ENCODE results near the gene NDUFA13.

The NDUFA13 gene

DNA sequence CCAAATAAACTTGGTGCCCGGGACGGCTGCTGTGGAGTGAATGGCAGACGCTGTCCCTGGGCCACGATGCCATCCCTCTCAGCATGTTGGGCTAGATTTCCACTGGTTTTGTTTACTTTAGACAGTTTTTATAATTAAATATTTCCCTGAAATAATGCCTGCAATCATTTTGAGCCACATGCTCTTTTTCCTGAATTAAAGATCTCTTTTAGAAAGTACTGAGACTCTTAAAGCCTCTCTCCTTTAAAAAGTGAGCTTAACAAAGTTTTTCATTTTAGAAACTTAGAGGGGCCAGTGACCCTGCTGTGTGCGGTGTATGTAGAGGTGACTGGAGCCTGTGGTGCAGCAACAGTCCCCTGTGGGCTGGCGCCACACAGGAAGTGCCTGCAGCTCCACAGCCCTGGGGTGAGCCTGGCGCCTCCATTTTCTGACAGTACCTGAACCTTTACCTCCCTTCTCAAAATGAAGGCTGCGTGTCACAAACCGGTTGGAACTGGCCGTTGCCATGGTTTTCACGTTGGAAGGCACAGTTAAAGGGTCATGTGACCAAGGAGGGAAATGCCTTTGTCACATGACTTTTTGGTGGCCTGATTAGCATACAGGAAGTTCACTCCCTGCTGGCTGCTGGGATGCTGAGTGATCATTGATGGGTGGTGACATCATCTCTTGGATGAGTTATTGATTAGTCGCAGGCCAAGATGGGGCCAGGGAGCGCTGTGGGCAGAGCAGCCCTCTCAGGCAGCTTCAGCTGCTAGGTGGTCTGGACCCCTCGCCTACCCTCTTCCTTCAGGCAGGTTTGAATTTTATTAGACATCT is 26.9 kb upstream of the NDUFA13 start:
- DNase-seq (ENCODE audit: low read depth in 2 of 2): peak; percentile 74 to 77

- no peak for DNase-seq (ENCODE audit: low read depth in 2 of 2)
These were observed 26.2 kb upstream of the NDUFA13 start for GRCh38 chr19:19489804-19490204.

GRCh38 chr19:19490214-19490968 is 25.6 kb upstream of the NDUFA13 start:
- peak; percentile 42 to 52 for DNase-seq (ENCODE audit: low read depth in 2 of 2)

GRCh38 chr19:19491321-19492025 is 24.6 kb upstream of the NDUFA13 start:
- DNase-seq (ENCODE audit: low read depth in 2 of 2): no peak

- no peak for DNase-seq (ENCODE audit: low read depth in 2 of 2)
These were observed 23.9 kb upstream of the NDUFA13 start for GRCh38 chr19:19492026-19492610.

DNA sequence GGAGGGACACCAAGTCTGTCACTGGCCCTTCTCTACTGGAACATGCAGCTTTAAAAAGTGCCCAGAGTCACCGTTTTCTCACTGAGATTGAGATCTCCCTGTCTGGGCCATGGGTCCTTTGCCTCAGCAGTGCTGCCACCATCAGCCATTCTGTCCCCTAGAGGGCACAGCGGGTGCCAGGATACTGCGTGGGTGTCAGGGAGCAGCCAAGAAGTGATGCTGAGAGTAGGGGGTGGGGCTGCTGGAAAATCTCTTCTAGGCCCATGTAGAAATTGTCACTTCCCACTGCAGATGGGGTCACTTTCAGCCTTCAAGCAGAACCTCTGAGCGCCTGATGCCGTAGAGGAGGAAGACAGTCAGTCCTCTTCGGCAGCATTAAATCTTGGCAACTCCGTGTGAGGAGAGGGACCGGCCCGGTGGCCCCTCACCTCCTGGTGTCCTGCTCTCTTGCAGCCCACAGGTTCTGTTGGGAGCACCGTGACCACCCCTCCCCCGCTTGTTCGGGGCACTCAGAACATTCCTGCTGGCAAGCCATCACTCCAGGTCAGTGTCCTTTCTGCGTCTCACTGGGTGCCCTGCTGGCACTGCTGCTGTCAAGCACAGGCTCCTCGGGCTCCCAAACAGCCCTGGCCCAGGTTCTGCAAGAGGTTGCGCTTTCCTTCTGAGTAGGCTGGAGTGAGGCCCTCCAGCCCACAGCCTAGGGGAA is 22.0 kb upstream of the NDUFA13 start:
- DNase-seq (ENCODE audit: low read depth in 2 of 2): no peak

GRCh38 chr19:19495614-19496603 is 20.1 kb upstream of the NDUFA13 start:
- DNase-seq (ENCODE audit: low read depth in 2 of 2): no peak

GRCh38 chr19:19498255-19498991 is 17.6 kb upstream of the NDUFA13 start:
- no peak for DNase-seq (ENCODE audit: low read depth in 2 of 2)

DNA sequence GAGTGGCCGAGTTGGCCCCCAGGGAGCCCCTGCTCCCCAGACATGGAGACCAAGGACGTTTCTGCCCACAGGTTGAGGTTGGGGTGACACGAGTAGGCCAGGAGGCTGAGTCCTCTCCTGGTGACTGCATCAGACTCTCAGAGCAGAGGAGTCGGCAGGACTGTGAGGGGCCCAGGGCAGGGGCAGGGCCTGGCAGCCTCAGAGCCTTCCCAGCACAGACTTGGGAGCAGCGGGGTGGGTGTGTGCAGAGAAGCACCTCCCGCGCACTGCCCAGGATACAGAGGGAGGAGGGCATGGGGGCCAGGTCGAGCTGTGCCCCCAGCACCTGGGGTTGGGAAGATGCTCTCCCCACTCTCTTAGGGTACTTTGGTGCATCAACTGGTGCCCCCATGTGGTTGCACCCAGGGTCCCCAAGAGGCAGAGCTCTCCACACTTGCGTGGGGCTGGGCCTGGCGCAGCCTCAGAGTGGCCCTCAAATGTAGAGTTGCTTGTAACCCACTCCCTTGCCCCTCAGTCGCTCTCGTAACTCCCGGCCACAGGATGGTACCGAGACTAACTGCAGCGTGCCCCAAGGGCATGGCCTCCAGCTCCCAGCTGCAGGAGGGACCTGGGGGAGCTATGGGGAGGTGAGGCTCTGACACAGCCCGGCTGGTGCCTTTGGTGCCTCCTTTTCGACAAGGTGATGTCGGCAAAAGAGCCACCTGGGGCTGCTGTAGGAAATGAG is 16.6 kb upstream of the NDUFA13 start:
- no peak for DNase-seq (ENCODE audit: low read depth in 2 of 2)

DNA sequence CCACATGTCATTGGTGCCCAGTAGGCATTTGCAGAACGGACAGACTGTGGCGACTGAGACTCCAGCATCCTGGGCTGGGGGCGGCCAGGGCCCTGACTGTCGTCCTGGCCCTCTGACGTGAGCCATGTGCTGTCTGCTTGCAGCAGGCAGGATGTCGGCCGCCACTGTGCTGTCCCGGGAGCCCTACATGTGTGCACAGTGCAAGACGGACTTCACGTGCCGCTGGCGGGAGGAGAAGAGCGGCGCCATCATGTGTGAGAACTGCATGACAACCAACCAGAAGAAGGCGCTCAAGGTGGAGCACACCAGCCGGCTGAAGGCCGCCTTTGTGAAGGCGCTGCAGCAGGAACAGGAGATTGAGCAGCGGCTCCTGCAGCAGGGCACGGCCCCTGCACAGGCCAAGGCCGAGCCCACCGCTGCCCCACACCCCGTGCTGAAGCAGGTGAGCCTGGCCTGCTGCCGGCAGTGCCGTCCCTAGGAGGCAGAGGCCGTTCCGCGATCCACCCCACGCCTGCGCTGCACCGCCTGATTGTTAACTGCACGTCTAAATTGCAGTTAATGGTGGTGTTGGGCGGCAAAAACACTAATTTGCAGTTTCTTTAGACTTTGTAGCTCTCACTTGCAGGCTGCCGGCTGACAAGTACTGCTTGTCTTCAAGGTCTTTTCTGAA is 14.9 kb upstream of the NDUFA13 start:
- no peak for DNase-seq (ENCODE audit: low read depth in 2 of 2)

DNA sequence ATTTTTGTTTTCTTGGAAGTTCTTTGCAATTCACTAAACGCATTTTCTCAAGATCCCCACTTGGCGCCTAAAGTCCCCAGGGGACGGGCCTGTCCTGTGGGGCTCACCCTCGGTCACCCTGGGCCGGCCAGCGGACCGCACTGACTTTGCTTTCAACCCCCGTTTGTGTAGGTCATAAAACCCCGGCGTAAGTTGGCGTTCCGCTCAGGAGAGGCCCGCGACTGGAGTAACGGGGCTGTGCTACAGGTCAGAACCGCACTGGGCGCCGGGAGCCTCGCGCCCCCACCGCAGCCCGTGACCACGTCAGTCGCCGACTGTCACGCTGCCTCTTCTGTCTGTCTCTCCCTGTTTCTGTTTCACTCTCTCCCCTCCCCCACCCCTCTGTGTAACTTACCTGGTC is 14.2 kb upstream of the NDUFA13 start:
- DNase-seq (ENCODE audit: low read depth in 2 of 2): no peak

DNA sequence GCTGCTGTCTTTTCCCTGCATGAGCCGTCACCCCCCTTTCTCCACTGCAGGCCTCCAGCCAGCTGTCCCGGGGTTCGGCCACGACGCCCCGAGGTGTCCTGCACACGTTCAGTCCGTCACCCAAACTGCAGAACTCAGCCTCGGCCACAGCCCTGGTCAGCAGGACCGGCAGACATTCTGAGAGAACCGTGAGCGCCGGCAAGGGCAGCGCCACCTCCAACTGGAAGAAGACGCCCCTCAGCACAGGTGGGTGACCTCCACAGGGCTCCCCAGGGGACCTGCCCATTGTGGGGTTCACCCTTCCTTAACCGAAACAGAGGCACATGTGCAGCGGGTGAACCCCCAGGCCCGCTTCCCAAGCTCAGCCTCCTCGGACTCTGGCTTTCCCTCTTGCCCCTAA is 13.7 kb upstream of the NDUFA13 start:
- no peak for DNase-seq (ENCODE audit: low read depth in 2 of 2)

DNA sequence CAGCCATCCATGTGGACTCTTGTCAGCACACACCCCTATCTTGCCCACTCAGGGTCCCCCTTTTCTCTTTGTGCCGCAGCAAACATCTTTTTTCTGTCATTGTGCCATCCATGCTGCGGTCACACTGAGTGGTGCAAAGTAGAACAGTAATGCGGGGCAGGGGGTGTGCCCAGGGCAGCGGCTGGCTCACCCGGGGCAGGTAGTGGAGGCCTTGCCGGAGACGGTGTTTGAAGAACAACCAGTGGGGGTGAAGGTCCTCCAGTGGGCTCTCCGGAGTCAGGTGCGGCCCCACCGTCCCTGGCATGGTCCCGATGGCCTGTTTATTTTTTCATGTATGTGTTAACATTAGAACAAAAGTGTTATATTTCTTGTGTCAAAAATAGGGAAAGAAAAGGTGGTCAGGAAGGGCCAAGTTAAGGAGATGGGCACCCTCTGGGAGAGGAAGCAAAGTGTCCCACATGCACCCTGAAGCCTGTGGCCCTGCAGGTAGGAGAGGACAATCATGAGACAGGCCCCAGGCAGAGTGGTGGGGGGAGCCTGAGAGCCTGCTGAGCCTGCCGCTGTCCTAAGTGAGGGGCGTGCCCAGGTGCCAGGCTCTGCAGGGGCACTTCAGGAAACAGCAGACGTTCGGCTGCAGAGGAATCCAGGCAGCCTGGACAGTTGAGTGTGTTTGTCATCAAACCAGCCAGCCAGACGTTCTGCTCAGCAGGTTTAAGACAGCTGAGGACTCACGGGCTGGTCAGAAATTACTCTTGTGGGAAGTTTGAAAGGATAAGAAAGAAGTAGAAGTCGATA is 13.0 kb upstream of the NDUFA13 start:
- no peak for DNase-seq (ENCODE audit: low read depth in 2 of 2)

GRCh38 chr19:19504754-19505668 is 11.0 kb upstream of the NDUFA13 start:
- DNase-seq (ENCODE audit: low read depth in 2 of 2): no peak

DNA sequence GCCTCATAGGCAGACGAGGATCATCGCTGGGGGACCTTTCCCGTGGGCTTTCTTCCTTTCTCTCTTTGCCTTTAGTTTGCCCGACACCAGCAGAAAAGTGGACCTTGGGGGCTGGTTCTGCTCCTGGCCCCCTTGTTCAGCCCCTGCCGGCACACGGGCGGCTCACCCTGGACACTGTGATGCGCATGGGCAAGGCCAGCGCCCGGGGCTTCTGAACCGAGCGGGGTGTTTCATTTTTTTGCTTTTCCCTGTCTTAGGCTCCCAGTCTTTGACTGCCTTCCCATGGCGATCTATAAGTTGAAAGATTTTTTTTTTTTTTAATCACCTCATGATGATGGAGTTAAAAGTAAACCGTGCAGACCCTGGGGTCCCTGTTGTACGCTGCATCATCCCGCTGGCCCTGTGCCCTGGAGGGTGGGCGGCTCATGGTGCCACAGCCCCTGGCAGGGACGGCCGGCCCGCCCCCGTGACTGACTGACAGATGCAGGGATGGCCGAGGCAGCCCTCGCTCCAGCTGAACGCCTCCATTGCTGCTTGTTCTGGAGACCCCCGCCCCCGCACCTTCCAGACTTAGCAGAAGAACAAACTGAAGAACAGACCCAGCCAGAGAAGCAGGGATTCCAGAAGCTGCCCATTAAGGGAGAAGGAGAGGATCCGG is 10.2 kb upstream of the NDUFA13 start:
- DNase-seq (ENCODE audit: low read depth in 2 of 2): no peak

DNA sequence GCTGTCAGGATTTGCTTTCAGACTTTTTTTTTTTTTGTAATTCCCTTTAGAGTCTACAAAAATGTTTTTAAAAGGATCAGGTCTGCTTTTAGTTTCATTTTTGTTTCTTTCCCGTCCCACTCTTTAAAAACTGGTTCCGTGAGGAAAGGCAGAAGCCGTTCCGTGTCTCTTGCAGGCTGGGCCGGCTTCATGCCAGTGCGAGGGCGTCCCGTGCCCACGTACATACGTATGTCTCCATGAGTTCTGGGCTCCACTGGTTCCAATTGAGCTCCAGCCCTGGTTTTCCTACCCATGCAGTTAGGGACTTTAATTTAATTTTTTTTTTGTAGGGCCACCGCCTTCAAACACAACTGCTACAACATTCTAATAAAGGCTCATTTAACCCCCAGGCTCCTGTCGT is 9.4 kb upstream of the NDUFA13 start:
- no peak for DNase-seq (ENCODE audit: low read depth in 2 of 2)

All from stimulated activated CD8-positive, alpha-beta memory T cell treated with anti-CD3 and anti-CD28 coated beads, Interleukin-15, amount 100 ng/mL, for 48 hours (primary cell).